Gastrocnemius medialis (tissue), 4 donors: ENCODE results near the gene LYPD6B. TPM values are rescaled to one million over a fixed set of nuclear protein-coding genes. Genes with fewer than 3 reads are reported as not detected.

Experiments used
- ATAC-seq, 2 donors: fragments of 150-250 bp; one replicate each; pipeline ENCODE4 v1.9.1; 2016
- DNase-seq, 2 donors: peaks; one replicate each; pipeline ENCODE4 v3.0.0-alpha.2; 2019
- H3K27ac ChIP-seq, 4 donors: fragments of 200-600 bp; sonication (generic); 1 replicate in 1 of 4; 2 replicates in 3 of 4; pipeline ENCODE4 v1.5.1; 2016 to 2018; ENCODE audit warnings: mild to moderate bottlenecking in 2 of 4, moderate library complexity in 1 of 4
- H3K27me3 ChIP-seq, 3 donors: fragments of 200-600 bp; sonication (generic) in 2 of 3; 1 replicate in 1 of 3; 2 replicates in 2 of 3; pipeline versions ENCODE4 v1.5.1 to v1.6.0; 2016 to 2019; ENCODE audit warnings: mild to moderate bottlenecking in 1 of 3, moderate library complexity in 1 of 3
- H3K36me3 ChIP-seq, 2 donors: fragments of 200-600 bp; sonication (generic) in 1 of 2; one replicate each; pipeline ENCODE4 v1.5.1; 2017 to 2018
- H3K4me1 ChIP-seq, 2 donors: fragments of 200-600 bp; sonication (generic) in 1 of 2; one replicate each; pipeline ENCODE4 v1.5.1; 2016 to 2017; ENCODE audit warnings: mild to moderate bottlenecking in 2 of 2
- H3K4me3 ChIP-seq, 4 donors: fragments of 200-600 bp; sonication (generic) in 3 of 4; 1 replicate in 1 of 4; 2 replicates in 3 of 4; pipeline ENCODE4 v1.5.1; 2016 to 2019; ENCODE audit warnings: mild to moderate bottlenecking in 2 of 4
- H3K9me3 ChIP-seq, 3 donors: fragments of 200-600 bp; sonication (generic) in 2 of 3; 1 replicate in 1 of 3; 2 replicates in 2 of 3; pipeline ENCODE4 v1.5.1; 2016 to 2019
- CTCF ChIP-seq, 5 experiments: fragments of 450-650 bp in 3 of 5; fragments of 200-600 bp in 2 of 5; sonication (generic) in 2 of 5; IDR thresholded peaks in 4 of 5; conservative IDR thresholded peaks in 1 of 5; 1 replicate in 4 of 5; 2 replicates in 1 of 5; pipeline ENCODE4 v1.5.1; 2016 to 2019; ENCODE audit warnings: antibody characterized with exemption in 5 of 5, mild to moderate bottlenecking in 3 of 5, moderate library complexity in 3 of 5
- POLR2A ChIP-seq, 2 donors: fragments of 450-650 bp; IDR thresholded peaks; one replicate each; pipeline ENCODE4 v1.6.1; 2017; ENCODE audit warnings: antibody characterized with exemption in 2 of 2, mild to moderate bottlenecking in 2 of 2, moderate library complexity in 2 of 2
- in situ Hi-C, 4 donors: fragments of 200-750 bp; cut with MboI; loops; one replicate each; pipeline versions ENCODE4 v1.15.0 to v1.8.0; 2017; ENCODE audit warnings: low sequenced_read_pairs in 4 of 4
- intact Hi-C: fragments of 100-400 bp; cut with DNase I; formaldehyde crosslinking; loops from one replicate; pipeline ENCODE4 v1.15.1; 2023; ENCODE audit warnings: low total_unique reads
- total RNA-seq, 4 donors: library from RNA; depleted of rRNA; stranded (reverse); fragments of >200 nt; gene quantifications; one replicate each; pipeline versions ENCODE4 v1.1.0 to v1.2.3, GENCODE V29; 2016

Gene LYPD6B
- total RNA-seq, 4 donors from 2014 or later = not detected

- DNase-seq (no peak), ATAC-seq (no peak)
- Histone ChIP-seq H3K4me3 (no peak overlapping the region), H3K4me1 (no peaks in the 10 kb centered on the region), H3K36me3 (no peaks in the 10 kb centered on the region), H3K27me3 (peaks cover 0 to 7% (median 4%) of the 10 kb centered on the region in 3 donors), H3K9me3 (no peaks in the 10 kb centered on the region), H3K27ac (no peak overlapping the region)
- intact Hi-C loops (no loop called here), in situ Hi-C loops (loop anchor here (25.0 kb wide), 1 partner anchor 1062 kb away; no protein-coding TSS in a partner anchor)
- TF ChIP-seq POLR2A (IDR thresholded peaks at IDR 0.05) (no peak), CTCF (IDR thresholded peaks at IDR 0.05 in 4 of 5, conservative IDR thresholded peaks at IDR 0.05 in 1 of 5) (no peak)
Measured at GRCh38 chr2:148999451-148999921, 39.0 kb upstream of the LYPD6B start.

GRCh38 chr2:149000158-149000938 lies 38.2 kb upstream of the LYPD6B start:
- Histone ChIP-seq H3K27me3 (peaks cover 0 to 7% (median 4%) of the 10 kb centered on the region in 3 donors), H3K27ac (no peak overlapping the region), H3K4me1 (no peaks in the 10 kb centered on the region), H3K36me3 (no peaks in the 10 kb centered on the region), H3K9me3 (no peaks in the 10 kb centered on the region), H3K4me3 (no peak overlapping the region)
- DNase-seq (no peak), ATAC-seq (no peak)
- intact Hi-C loops (no loop called here), in situ Hi-C loops (no loop called here)
- no peak for TF ChIP-seq CTCF (IDR thresholded peaks at IDR 0.05 in 4 of 5, conservative IDR thresholded peaks at IDR 0.05 in 1 of 5)
- no peak for TF ChIP-seq POLR2A (IDR thresholded peaks at IDR 0.05)

GRCh38 chr2:149001496-149001895 lies 37.0 kb upstream of the LYPD6B start:
- no peak for ATAC-seq
- Histone ChIP-seq H3K4me3 (no peak overlapping the region), H3K27me3 (peaks cover 0 to 7% (median 4%) of the 10 kb centered on the region in 3 donors), H3K4me1 (no peaks in the 10 kb centered on the region), H3K36me3 (no peaks in the 10 kb centered on the region), H3K27ac (no peak overlapping the region), H3K9me3 (no peaks in the 10 kb centered on the region)
- TF ChIP-seq CTCF (IDR thresholded peaks at IDR 0.05 in 4 of 5, conservative IDR thresholded peaks at IDR 0.05 in 1 of 5) = no peak
- TF ChIP-seq POLR2A (IDR thresholded peaks at IDR 0.05) = no peak
- intact Hi-C loops = no loop called here
- in situ Hi-C loops = no loop called here
- no peak for DNase-seq

GRCh38 chr2:149002378-149002890 lies 36.1 kb upstream of the LYPD6B start:
- H3K4me3 ChIP-seq = no peak overlapping the region
- H3K4me1 ChIP-seq = no peaks in the 10 kb centered on the region
- no peak overlapping the region for H3K27ac ChIP-seq
- no peak for ATAC-seq
- in situ Hi-C loops (no loop called here), intact Hi-C loops (no loop called here)
- peaks cover 0 to 7% (median 4%) of the 10 kb centered on the region in 3 donors for H3K27me3 ChIP-seq
- no peaks in the 10 kb centered on the region for H3K36me3 ChIP-seq
- H3K9me3 ChIP-seq = no peaks in the 10 kb centered on the region
- DNase-seq = no peak
- no peak for TF ChIP-seq CTCF (IDR thresholded peaks at IDR 0.05 in 4 of 5, conservative IDR thresholded peaks at IDR 0.05 in 1 of 5)
- no peak for TF ChIP-seq POLR2A (IDR thresholded peaks at IDR 0.05)
